GM23338 (cell line): ENCODE data around the gene SORBS2. TPM values are rescaled to one million over a fixed set of nuclear protein-coding genes. Genes with fewer than 3 reads are reported as not detected.

Source experiments
- ATAC-seq: fragments of 200-7000 bp; cut with Tn5 transposase; 3 replicates; pipeline ENCODE4 v1.9.1; 2020
- DNase-seq: peaks from one replicate; pipeline ENCODE4 v3.0.0-alpha.2; 2015; ENCODE audit warnings: low spot score
- H2AFZ ChIP-seq: fragments of 200-600 bp; sonication (generic); 2 replicates; pipeline ENCODE4 v1.8.0; 2016; ENCODE audit warnings: antibody characterized with exemption, mild to moderate bottlenecking, moderate library complexity
- H3F3A ChIP-seq: fragments of 200-600 bp; sonication (generic); replicated peaks from 2 replicates; pipeline ENCODE4 v1.8.0; 2017; ENCODE audit warnings: antibody characterized with exemption, mixed run types, low read depth
- H3K27ac ChIP-seq: fragments of 200-600 bp; sonication (generic); 2 replicates; pipeline ENCODE4 v1.6.1; 2016; ENCODE audit warnings: low read depth
- H3K27me3 ChIP-seq: fragments of 200-600 bp; sonication (generic); 2 replicates; pipeline ENCODE4 v1.8.0; 2016; ENCODE audit warnings: mild to moderate bottlenecking, mixed run types, moderate library complexity; ENCODE audit not compliant: insufficient read depth
- H3K36me3 ChIP-seq: fragments of 200-600 bp; sonication (generic); 2 replicates; pipeline ENCODE4 v1.8.0; 2016; ENCODE audit warnings: mild to moderate bottlenecking; ENCODE audit not compliant: insufficient read depth
- H3K4me1 ChIP-seq: fragments of 200-600 bp; sonication (generic); 2 replicates; pipeline ENCODE4 v1.8.0; 2016; ENCODE audit warnings: mild to moderate bottlenecking, moderate library complexity; ENCODE audit not compliant: insufficient read depth
- H3K4me2 ChIP-seq: fragments of 200-600 bp; sonication (generic); 2 replicates; pipeline ENCODE4 v1.7.1; 2017; ENCODE audit warnings: mixed run types
- H3K4me3 ChIP-seq: fragments of 200-600 bp; sonication (generic); 2 replicates; pipeline ENCODE4 v1.6.1; 2016; ENCODE audit warnings: mixed run types
- H3K79me2 ChIP-seq: fragments of 200-600 bp; sonication (generic); replicated peaks from 2 replicates; pipeline ENCODE4 v1.8.0; 2017; ENCODE audit warnings: mild to moderate bottlenecking; ENCODE audit not compliant: insufficient read depth
- H3K9me2 ChIP-seq: fragments of 200-600 bp; sonication (generic); 2 replicates; pipeline ENCODE4 v1.8.0; 2017; ENCODE audit not compliant: insufficient read depth
- H4K20me1 ChIP-seq: fragments of 200-600 bp; sonication (generic); replicated peaks from 2 replicates; pipeline ENCODE4 v1.8.0; 2017; ENCODE audit warnings: mild to moderate bottlenecking; ENCODE audit not compliant: insufficient read depth
- H3K27ac Mint-ChIP-seq: 2 replicates; pipeline ENCODE4 v1.8.0; 2020; ENCODE audit warnings: inconsistent platforms, mild to moderate bottlenecking, moderate library complexity, mixed read lengths
- H3K27me3 Mint-ChIP-seq: 3 replicates; pipeline ENCODE4 v1.8.0; 2022; ENCODE audit warnings: low read depth, mild to moderate bottlenecking, moderate library complexity, mixed read lengths, inconsistent platforms; ENCODE audit not compliant: insufficient read depth, poor library complexity
- H3K36me3 Mint-ChIP-seq: 3 replicates; pipeline ENCODE4 v1.8.0; 2021; ENCODE audit warnings: low read depth, mild to moderate bottlenecking, inconsistent platforms, moderate library complexity, mixed read lengths
- H3K4me1 Mint-ChIP-seq: 3 replicates; pipeline ENCODE4 v1.8.0; 2020; ENCODE audit warnings: mild to moderate bottlenecking, inconsistent platforms, mixed read lengths
- H3K4me3 Mint-ChIP-seq: 3 replicates; pipeline ENCODE4 v1.8.0; 2021; ENCODE audit warnings: moderate library complexity, mild to moderate bottlenecking, inconsistent platforms, mixed read lengths
- H3K9me3 Mint-ChIP-seq: 3 replicates; pipeline ENCODE4 v1.8.0; 2020; ENCODE audit warnings: moderate library complexity, mild to moderate bottlenecking, inconsistent platforms, mixed read lengths
- EZH2 ChIP-seq: fragments of 200-600 bp; sonication (generic); IDR thresholded peaks from one replicate; pipeline ENCODE4 v1.8.0; 2017; ENCODE audit warnings: antibody characterized with exemption, mild to moderate bottlenecking, low read depth; ENCODE audit not compliant: unreplicated experiment
- EZH2phosphoT487 ChIP-seq: fragments of 200-600 bp; sonication (generic); IDR thresholded peaks from one replicate; pipeline ENCODE4 v1.8.1; 2018; ENCODE audit warnings: antibody characterized with exemption; ENCODE audit not compliant: unreplicated experiment
- JUNB ChIP-seq: IDR thresholded peaks from one replicate; pipeline ENCODE4 v1.6.1; 2016; ENCODE audit warnings: antibody characterized with exemption; ENCODE audit not compliant: unreplicated experiment
- STAT1 ChIP-seq: IDR thresholded peaks from one replicate; pipeline ENCODE4 v1.6.1; 2016; ENCODE audit warnings: antibody characterized with exemption; ENCODE audit not compliant: unreplicated experiment
- ZNF331 ChIP-seq: fragments of 250-450 bp; sonication (Bioruptor Pico); IDR thresholded peaks from 2 replicates; pipeline ENCODE4 v1.5.0; 2020; ENCODE audit warnings: low read depth, mild to moderate bottlenecking, moderate library complexity
- polyA plus RNA-seq: library from polyadenylated mRNA; unstranded; fragments of >200 nt; fragmentation: Nextera tagmentation; extraction: Ambion mirVana; gene quantifications from 2 replicates; pipeline ENCODE4 v1.2.1, GENCODE V29; 2016
- total RNA-seq: library from RNA; depleted of rRNA; stranded (reverse); fragments of >200 nt; shearing (Covaris generic); gene quantifications from 2 replicates; pipeline ENCODE4 v1.2.3, GENCODE V29; 2014
- TF ChIP-seq, protein P1 (sequence below), 2 experiments: fragments of 200-600 bp in 1 of 2; sonication (generic) in 1 of 2; conservative IDR thresholded peaks; 2 replicates each; pipeline versions ENCODE4 v1.5.1 to v1.6.1; 2016 to 2017; ENCODE audit warnings: antibody characterized with exemption in 2 of 2, low read depth in 2 of 2, mild to moderate bottlenecking in 2 of 2, moderate library complexity in 1 of 2
- TF ChIP-seq, protein P2 (sequence below): IDR thresholded peaks from 2 replicates; pipeline ENCODE4 v1.6.1; 2016; ENCODE audit warnings: antibody characterized with exemption
- TF ChIP-seq, protein P3 (sequence below): IDR thresholded peaks from one replicate; pipeline ENCODE4 v1.6.1; 2018; ENCODE audit warnings: antibody characterized with exemption; ENCODE audit not compliant: unreplicated experiment

The SORBS2 gene
- total and polyA plus RNA-seq, 2 experiments from 2014 or later, result 17.8 to 27.6 TPM

DNA sequence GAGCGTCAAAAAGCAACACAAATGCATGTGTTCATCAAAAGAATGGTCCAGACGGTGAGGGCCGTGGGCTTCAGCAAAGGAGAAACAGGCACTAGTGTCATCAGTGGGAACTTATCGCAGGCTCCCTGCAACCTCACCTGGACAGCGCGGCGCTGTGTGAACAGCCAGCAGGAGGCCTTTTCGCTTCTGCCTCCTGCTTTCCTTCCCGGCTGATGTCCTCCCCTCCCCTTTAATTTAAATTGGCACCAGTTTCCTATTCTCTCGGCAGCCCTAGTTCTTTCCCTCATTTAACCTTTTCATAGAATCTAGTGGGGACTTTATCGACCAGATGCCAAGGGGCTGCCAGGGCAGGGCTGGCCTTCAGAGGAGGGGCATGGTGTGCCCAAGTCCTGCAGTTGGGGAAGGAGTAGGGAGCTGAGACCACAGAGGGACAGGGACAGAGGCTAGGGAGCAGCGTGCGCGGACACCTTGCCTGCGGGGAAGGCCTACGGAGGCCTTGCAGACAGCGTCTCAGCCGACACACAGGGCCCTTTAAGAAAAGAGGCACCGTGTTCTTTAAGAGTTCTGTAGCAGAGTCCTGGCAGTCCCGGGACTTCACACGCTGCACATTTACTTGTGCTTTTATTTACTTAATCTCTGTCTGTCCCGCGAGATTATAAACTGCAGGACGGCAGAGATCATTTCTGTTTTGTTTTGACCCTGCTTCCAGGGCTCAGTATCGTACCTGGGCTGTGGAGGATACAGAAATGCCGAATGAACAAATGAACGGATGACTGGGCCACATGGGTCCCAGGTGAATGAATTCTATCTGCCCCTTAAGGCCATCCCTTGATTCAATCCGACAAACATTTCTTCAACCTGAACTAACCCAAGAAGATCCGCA is 8.4 kb upstream of the SORBS2 start:
- TF ChIP-seq ZNF331 (CRISPR knock-in tag) (no peak), JUNB (no peak), EZH2phosphoT487 (no peak)
- TF ChIP-seq, protein P1, sequence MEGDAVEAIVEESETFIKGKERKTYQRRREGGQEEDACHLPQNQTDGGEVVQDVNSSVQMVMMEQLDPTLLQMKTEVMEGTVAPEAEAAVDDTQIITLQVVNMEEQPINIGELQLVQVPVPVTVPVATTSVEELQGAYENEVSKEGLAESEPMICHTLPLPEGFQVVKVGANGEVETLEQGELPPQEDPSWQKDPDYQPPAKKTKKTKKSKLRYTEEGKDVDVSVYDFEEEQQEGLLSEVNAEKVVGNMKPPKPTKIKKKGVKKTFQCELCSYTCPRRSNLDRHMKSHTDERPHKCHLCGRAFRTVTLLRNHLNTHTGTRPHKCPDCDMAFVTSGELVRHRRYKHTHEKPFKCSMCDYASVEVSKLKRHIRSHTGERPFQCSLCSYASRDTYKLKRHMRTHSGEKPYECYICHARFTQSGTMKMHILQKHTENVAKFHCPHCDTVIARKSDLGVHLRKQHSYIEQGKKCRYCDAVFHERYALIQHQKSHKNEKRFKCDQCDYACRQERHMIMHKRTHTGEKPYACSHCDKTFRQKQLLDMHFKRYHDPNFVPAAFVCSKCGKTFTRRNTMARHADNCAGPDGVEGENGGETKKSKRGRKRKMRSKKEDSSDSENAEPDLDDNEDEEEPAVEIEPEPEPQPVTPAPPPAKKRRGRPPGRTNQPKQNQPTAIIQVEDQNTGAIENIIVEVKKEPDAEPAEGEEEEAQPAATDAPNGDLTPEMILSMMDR (conservative IDR thresholded peaks at IDR 0.05; ENCODE audit: low read depth in 2 of 2), result 0 out of 4 replicates have a peak, but pooled peaks of 1 of the 2 experiments have one; percentile 19
- TF ChIP-seq, protein P2, sequence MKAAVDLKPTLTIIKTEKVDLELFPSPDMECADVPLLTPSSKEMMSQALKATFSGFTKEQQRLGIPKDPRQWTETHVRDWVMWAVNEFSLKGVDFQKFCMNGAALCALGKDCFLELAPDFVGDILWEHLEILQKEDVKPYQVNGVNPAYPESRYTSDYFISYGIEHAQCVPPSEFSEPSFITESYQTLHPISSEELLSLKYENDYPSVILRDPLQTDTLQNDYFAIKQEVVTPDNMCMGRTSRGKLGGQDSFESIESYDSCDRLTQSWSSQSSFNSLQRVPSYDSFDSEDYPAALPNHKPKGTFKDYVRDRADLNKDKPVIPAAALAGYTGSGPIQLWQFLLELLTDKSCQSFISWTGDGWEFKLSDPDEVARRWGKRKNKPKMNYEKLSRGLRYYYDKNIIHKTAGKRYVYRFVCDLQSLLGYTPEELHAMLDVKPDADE, result no peak
- DNase-seq (peak; percentile 49), ATAC-seq (peak; percentile 87)
- Histone ChIP-seq H3K27ac (no peak overlapping the region), H3K4me1 (peaks cover 10% of the 10 kb centered on the region), H3K79me2 (no peaks in the 10 kb centered on the region), H3K36me3 (no peaks in the 10 kb centered on the region), H3F3A (peaks cover 8% of the 10 kb centered on the region; the same call in 1 of the 2 replicates), H2AFZ (peak overlapping the region; percentile 97), H4K20me1 (no peaks in the 10 kb centered on the region), H3K4me3 (no peak overlapping the region), H3K27me3 (no peaks in the 10 kb centered on the region), H3K4me2 (no peak overlapping the region; the same call in 1 of the 2 replicates), H3K9me2 (no peaks in the 10 kb centered on the region)
- Mint-ChIP-seq H3K36me3 (no peaks in the 10 kb centered on the region), H3K27me3 (peaks cover 9% of the 10 kb centered on the region), H3K9me3 (no peaks in the 10 kb centered on the region), H3K4me3 (no peak overlapping the region), H3K4me1 (peaks cover 26% of the 10 kb centered on the region), H3K27ac (peak overlapping the region; percentile 84; the same call in 1 of the 2 replicates)

- Histone ChIP-seq H3K9me2 (no peaks in the 10 kb centered on the region), H3K27ac (no peak overlapping the region), H3K27me3 (no peaks in the 10 kb centered on the region), H3K4me2 (no peak overlapping the region), H3F3A (peaks cover 8% of the 10 kb centered on the region; the same call in 1 of the 2 replicates), H3K4me1 (peaks cover 10% of the 10 kb centered on the region), H2AFZ (no peak overlapping the region), H3K4me3 (no peak overlapping the region), H3K79me2 (no peaks in the 10 kb centered on the region), H4K20me1 (no peaks in the 10 kb centered on the region), H3K36me3 (no peaks in the 10 kb centered on the region)
- Mint-ChIP-seq H3K9me3 (no peaks in the 10 kb centered on the region), H3K36me3 (no peaks in the 10 kb centered on the region), H3K4me3 (no peak overlapping the region), H3K27me3 (peaks cover 13% of the 10 kb centered on the region), H3K4me1 (peaks cover 26% of the 10 kb centered on the region), H3K27ac (no peak overlapping the region)
- no peak for DNase-seq
- TF ChIP-seq EZH2 (no peak), JUNB (no peak), STAT1 (no peak)
- TF ChIP-seq, protein P3, sequence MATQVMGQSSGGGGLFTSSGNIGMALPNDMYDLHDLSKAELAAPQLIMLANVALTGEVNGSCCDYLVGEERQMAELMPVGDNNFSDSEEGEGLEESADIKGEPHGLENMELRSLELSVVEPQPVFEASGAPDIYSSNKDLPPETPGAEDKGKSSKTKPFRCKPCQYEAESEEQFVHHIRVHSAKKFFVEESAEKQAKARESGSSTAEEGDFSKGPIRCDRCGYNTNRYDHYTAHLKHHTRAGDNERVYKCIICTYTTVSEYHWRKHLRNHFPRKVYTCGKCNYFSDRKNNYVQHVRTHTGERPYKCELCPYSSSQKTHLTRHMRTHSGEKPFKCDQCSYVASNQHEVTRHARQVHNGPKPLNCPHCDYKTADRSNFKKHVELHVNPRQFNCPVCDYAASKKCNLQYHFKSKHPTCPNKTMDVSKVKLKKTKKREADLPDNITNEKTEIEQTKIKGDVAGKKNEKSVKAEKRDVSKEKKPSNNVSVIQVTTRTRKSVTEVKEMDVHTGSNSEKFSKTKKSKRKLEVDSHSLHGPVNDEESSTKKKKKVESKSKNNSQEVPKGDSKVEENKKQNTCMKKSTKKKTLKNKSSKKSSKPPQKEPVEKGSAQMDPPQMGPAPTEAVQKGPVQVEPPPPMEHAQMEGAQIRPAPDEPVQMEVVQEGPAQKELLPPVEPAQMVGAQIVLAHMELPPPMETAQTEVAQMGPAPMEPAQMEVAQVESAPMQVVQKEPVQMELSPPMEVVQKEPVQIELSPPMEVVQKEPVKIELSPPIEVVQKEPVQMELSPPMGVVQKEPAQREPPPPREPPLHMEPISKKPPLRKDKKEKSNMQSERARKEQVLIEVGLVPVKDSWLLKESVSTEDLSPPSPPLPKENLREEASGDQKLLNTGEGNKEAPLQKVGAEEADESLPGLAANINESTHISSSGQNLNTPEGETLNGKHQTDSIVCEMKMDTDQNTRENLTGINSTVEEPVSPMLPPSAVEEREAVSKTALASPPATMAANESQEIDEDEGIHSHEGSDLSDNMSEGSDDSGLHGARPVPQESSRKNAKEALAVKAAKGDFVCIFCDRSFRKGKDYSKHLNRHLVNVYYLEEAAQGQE, result no peak
- TF ChIP-seq, protein P1 (conservative IDR thresholded peaks at IDR 0.05; ENCODE audit: low read depth in 2 of 2), result no peak
- no peak for ATAC-seq
Measured at GRCh38 chr4:185819144-185819543, 7.2 kb upstream of the SORBS2 start.
